ENCODE data around the gene SAMD1. TPM values are rescaled to one million over a fixed set of nuclear protein-coding genes. Genes with fewer than 3 reads are reported as not detected.
"Not testable (repeated sequence)": the region's sequence is repeated elsewhere in the genome, so short reads cannot be mapped to it uniquely, and the experiment has no call there.

The SAMD1 gene
- total and polyA plus RNA-seq, 2 experiments from 2014 or later: 32.2 to 69.0 TPM

GRCh38 chr19:14048443-14049153 lies 42.0 kb downstream of the SAMD1 start:
- Histone ChIP-seq H3K27ac (ENCODE audit: low read depth) (no peak overlapping the region), H2AFZ (no peak overlapping the region), H3K36me3 (ENCODE audit: insufficient read depth) (no peaks in the 10 kb centered on the region), H3K79me2 (replicated peaks; ENCODE audit: insufficient read depth) (no peaks in the 10 kb centered on the region), H3K4me2 (no peak overlapping the region), H3K9me2 (ENCODE audit: insufficient read depth) (no peaks in the 10 kb centered on the region), H3F3A (replicated peaks; ENCODE audit: low read depth) (no peaks in the 10 kb centered on the region), H3K4me3 (no peak overlapping the region), H4K20me1 (replicated peaks; ENCODE audit: insufficient read depth) (no peaks in the 10 kb centered on the region; the same call in 1 of the 2 replicates), H3K4me1 (ENCODE audit: insufficient read depth) (no peaks in the 10 kb centered on the region), H3K27me3 (ENCODE audit: insufficient read depth) (no peaks in the 10 kb centered on the region)
- TF ChIP-seq CTCF (conservative IDR thresholded peaks at IDR 0.05; ENCODE audit: low read depth in 2 of 2) (peak; percentile 84 to 86), JUNB (IDR thresholded peaks at IDR 0.05; ENCODE audit: unreplicated experiment) (no peak), ZNF331 (CRISPR knock-in tag; IDR thresholded peaks at IDR 0.05; ENCODE audit: low read depth) (no peak)
- Mint-ChIP-seq H3K27ac (no peak overlapping the region), H3K4me3 (no peak overlapping the region), H3K9me3 (peaks cover 8% of the 10 kb centered on the region; the same call in 2 of the 3 replicates), H3K27me3 (ENCODE audit: insufficient read depth, low read depth, poor library complexity) (peaks cover 8% of the 10 kb centered on the region), H3K4me1 (no peaks in the 10 kb centered on the region), H3K36me3 (ENCODE audit: low read depth) (peaks cover 29% of the 10 kb centered on the region)
- ATAC-seq (peak; percentile 98), DNase-seq (ENCODE audit: low spot score) (peak; percentile 86)

- not testable (repeated sequence) for H3K4me1 ChIP-seq (ENCODE audit: insufficient read depth); H3F3A ChIP-seq (replicated peaks; ENCODE audit: low read depth); H3K9me3 Mint-ChIP-seq; ATAC-seq; H4K20me1 ChIP-seq (replicated peaks; ENCODE audit: insufficient read depth); H3K36me3 ChIP-seq (ENCODE audit: insufficient read depth); H3K79me2 ChIP-seq (replicated peaks; ENCODE audit: insufficient read depth); H3K27me3 ChIP-seq (ENCODE audit: insufficient read depth); H3K4me3 ChIP-seq; H2AFZ ChIP-seq; H3K27ac Mint-ChIP-seq; H3K27ac ChIP-seq (ENCODE audit: low read depth); H3K4me1 Mint-ChIP-seq; H3K9me2 ChIP-seq (ENCODE audit: insufficient read depth); H3K27me3 Mint-ChIP-seq (ENCODE audit: insufficient read depth, low read depth, poor library complexity); H3K4me2 ChIP-seq; H3K4me3 Mint-ChIP-seq; DNase-seq (ENCODE audit: low spot score)
- H3K36me3 Mint-ChIP-seq (ENCODE audit: low read depth): peaks cover 28% of the 10 kb centered on the region
These were observed 42.7 kb downstream of the SAMD1 start for GRCh38 chr19:14047866-14048265.

- H3K27ac ChIP-seq (ENCODE audit: low read depth); H3K9me2 ChIP-seq (ENCODE audit: insufficient read depth); H3K27me3 Mint-ChIP-seq (ENCODE audit: insufficient read depth, low read depth, poor library complexity); H3K36me3 Mint-ChIP-seq (ENCODE audit: low read depth); H3K36me3 ChIP-seq (ENCODE audit: insufficient read depth); H2AFZ ChIP-seq; H3F3A ChIP-seq (replicated peaks; ENCODE audit: low read depth); H3K4me2 ChIP-seq; H3K79me2 ChIP-seq (replicated peaks; ENCODE audit: insufficient read depth); H3K9me3 Mint-ChIP-seq; H3K4me3 Mint-ChIP-seq; H3K4me1 Mint-ChIP-seq; H3K4me1 ChIP-seq (ENCODE audit: insufficient read depth); H4K20me1 ChIP-seq (replicated peaks; ENCODE audit: insufficient read depth); H3K27me3 ChIP-seq (ENCODE audit: insufficient read depth); H3K4me3 ChIP-seq: not testable (repeated sequence)
- DNase-seq (ENCODE audit: low spot score) (peak; percentile 96), ATAC-seq (peak; percentile 98)
- TF ChIP-seq CREB1 (CRISPR knock-in tag; IDR thresholded peaks at IDR 0.05; ENCODE audit: low read depth): peak; percentile 39; the same call in 1 of the 2 replicates
- peak; percentile 79 to 82 for TF ChIP-seq CTCF (conservative IDR thresholded peaks at IDR 0.05; ENCODE audit: low read depth in 2 of 2)
- H3K27ac Mint-ChIP-seq: peak overlapping the region; percentile 96
These were observed 47.6 kb downstream of the SAMD1 start for GRCh38 chr19:14042659-14043608.
